ENCODE measurements around the gene SLC19A1.
A peak's percentile ranks its signal among the peaks of the same experiment; 100 is the strongest.
"Not testable (repeated sequence)": the region's sequence is repeated elsewhere in the genome, so short reads cannot be mapped to it uniquely, and the experiment has no call there.

The SLC19A1 gene

GRCh38 chr21:45576838-45577737, 34.8 kb upstream of the SLC19A1 start:
- DNase-seq (ENCODE audit: low spot score): no peak

- no peak for DNase-seq (ENCODE audit: low spot score)
Observed at GRCh38 chr21:45575993-45576837, 34.0 kb upstream of the SLC19A1 start.

GRCh38 chr21:45575304-45575992, 33.2 kb upstream of the SLC19A1 start:
- DNase-seq (ENCODE audit: low spot score): no peak

GRCh38 chr21:45574691-45575090, 32.5 kb upstream of the SLC19A1 start:
- no peak for DNase-seq (ENCODE audit: low spot score)

GRCh38 chr21:45574081-45574501, 31.9 kb upstream of the SLC19A1 start:
- no peak for DNase-seq (ENCODE audit: low spot score)

- no peak for DNase-seq (ENCODE audit: low spot score)
Observed at GRCh38 chr21:45573452-45574035, 31.3 kb upstream of the SLC19A1 start.

- DNase-seq (ENCODE audit: low spot score): no peak
Observed at GRCh38 chr21:45572783-45573451, 30.7 kb upstream of the SLC19A1 start.

GRCh38 chr21:45572231-45572630, 30.0 kb upstream of the SLC19A1 start:
- no peak for DNase-seq (ENCODE audit: low spot score)

GRCh38 chr21:45571641-45572040, 29.4 kb upstream of the SLC19A1 start:
- no peak for DNase-seq (ENCODE audit: low spot score)

- DNase-seq (ENCODE audit: low spot score): peak; percentile 70
Observed at GRCh38 chr21:45570826-45571601, 28.8 kb upstream of the SLC19A1 start.

GRCh38 chr21:45570071-45570470, 27.8 kb upstream of the SLC19A1 start:
- DNase-seq (ENCODE audit: low spot score): no peak

GRCh38 chr21:45568383-45568782, 26.1 kb upstream of the SLC19A1 start:
- no peak for DNase-seq (ENCODE audit: low spot score)

GRCh38 chr21:45564137-45564536, 21.9 kb upstream of the SLC19A1 start:
- not testable (repeated sequence) for DNase-seq (ENCODE audit: low spot score)

GRCh38 chr21:45562965-45563364, 20.7 kb upstream of the SLC19A1 start:
- peak; percentile 28 for DNase-seq (ENCODE audit: low spot score)

- no peak for DNase-seq (ENCODE audit: low spot score)
Observed at GRCh38 chr21:45562402-45562801, 20.2 kb upstream of the SLC19A1 start.

- not testable (repeated sequence) for DNase-seq (ENCODE audit: low spot score)
Observed at GRCh38 chr21:45561241-45561640, 19.0 kb upstream of the SLC19A1 start.

- no peak for DNase-seq (ENCODE audit: low spot score)
Observed at GRCh38 chr21:45560106-45561021, 18.1 kb upstream of the SLC19A1 start.

GRCh38 chr21:45559216-45560105, 17.2 kb upstream of the SLC19A1 start:
- DNase-seq (ENCODE audit: low spot score): no peak
